Measurements from ENCODE around the gene ADRA2B.
"Not testable (repeated sequence)": the region's sequence is repeated elsewhere in the genome, so short reads cannot be mapped to it uniquely, and the experiment has no call there.

DNA sequence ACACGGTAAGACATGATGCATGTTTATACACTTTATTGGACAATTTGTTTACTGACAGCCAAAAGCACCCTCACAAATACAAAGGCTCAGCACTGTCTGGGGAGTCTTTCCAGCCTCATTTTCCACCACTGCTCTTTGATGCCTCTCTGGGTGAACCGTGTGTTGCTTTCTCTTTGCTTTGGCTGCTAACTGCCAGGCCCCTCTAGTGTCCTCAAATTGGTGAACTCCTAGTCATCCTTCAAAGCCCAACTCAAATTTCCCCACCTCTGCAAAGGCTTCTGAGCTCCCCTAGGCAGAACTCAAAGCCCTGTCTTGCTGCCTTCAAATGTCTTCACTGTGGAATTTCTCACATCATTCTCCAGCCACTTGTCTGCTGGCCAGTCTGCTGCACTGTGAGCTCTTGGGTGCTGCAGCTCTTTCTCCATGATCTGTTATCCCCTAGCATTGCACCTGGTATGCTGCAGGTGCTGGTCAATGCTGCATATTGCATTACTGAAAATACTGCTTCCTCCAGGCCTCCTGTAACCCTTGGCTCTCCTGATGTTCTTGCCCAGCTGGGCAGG is 49.2 kb downstream of the ADRA2B start:
- TF ChIP-seq EP300 (IDR thresholded peaks at IDR 0.05; ENCODE audit: low read depth); POLR2A (IDR thresholded peaks at IDR 0.05); POLR2AphosphoS5 (IDR thresholded peaks at IDR 0.05): not testable (repeated sequence)
- TF ChIP-seq, protein P1, sequence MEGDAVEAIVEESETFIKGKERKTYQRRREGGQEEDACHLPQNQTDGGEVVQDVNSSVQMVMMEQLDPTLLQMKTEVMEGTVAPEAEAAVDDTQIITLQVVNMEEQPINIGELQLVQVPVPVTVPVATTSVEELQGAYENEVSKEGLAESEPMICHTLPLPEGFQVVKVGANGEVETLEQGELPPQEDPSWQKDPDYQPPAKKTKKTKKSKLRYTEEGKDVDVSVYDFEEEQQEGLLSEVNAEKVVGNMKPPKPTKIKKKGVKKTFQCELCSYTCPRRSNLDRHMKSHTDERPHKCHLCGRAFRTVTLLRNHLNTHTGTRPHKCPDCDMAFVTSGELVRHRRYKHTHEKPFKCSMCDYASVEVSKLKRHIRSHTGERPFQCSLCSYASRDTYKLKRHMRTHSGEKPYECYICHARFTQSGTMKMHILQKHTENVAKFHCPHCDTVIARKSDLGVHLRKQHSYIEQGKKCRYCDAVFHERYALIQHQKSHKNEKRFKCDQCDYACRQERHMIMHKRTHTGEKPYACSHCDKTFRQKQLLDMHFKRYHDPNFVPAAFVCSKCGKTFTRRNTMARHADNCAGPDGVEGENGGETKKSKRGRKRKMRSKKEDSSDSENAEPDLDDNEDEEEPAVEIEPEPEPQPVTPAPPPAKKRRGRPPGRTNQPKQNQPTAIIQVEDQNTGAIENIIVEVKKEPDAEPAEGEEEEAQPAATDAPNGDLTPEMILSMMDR (IDR thresholded peaks at IDR 0.05): not testable (repeated sequence)
